B cell (primary cell): ENCODE data around the gene H6PD. TPM values are rescaled to one million over a fixed set of nuclear protein-coding genes. Genes with fewer than 3 reads are reported as not detected.
A peak's percentile ranks its signal among the peaks of the same experiment; 100 is the strongest.

Experiments
- ATAC-seq: fragments of 200-7000 bp; cut with Tn5 transposase; one replicate; pipeline ENCODE4 v1.10.0; 2021; ENCODE audit warnings: low read depth, mild to moderate bottlenecking, moderate number of reproducible peaks, moderate library complexity
- CTCF ChIA-PET: fragments of 350-600 bp; sonication (Branson Sonifier 250); formaldehyde crosslinking; loops from one replicate; lab custom pipeline; 2021; ENCODE audit warnings: antibody characterized with exemption, inconsistent platforms; lab: Charles Lee
- POLR2A ChIA-PET: fragments of 350-600 bp; sonication (Branson Sonifier 250); formaldehyde crosslinking; loops from one replicate; lab custom pipeline; 2021; ENCODE audit warnings: antibody characterized with exemption; lab: Charles Lee
- DNase-seq: peaks from one replicate; pipeline ENCODE4 v3.0.0; 2013
- H2AFZ ChIP-seq: 2 replicates; pipeline ENCODE4 v1.6.1; 2012; ENCODE audit warnings: mild to moderate bottlenecking, low read depth, low read length; ENCODE audit not compliant: insufficient read depth, poor library complexity, severe bottlenecking
- H3K27ac ChIP-seq, 2 donors: 1 replicate in 1 of 2; 2 replicates in 1 of 2; pipeline ENCODE4 v1.5.1; 2012 to 2013; ENCODE audit warnings: low read length in 2 of 2, mild to moderate bottlenecking in 2 of 2, moderate library complexity in 1 of 2
- H3K27me3 ChIP-seq, 4 experiments: fragments of 200-600 bp in 1 of 4; sonication (generic) in 1 of 4; replicated peaks in 1 of 4; 1 replicate in 2 of 4; 2 replicates in 2 of 4; pipeline versions ENCODE4 v1.6.1 to v1.7.0; 2013 to 2016; ENCODE audit warnings: low read length in 3 of 4, mild to moderate bottlenecking in 2 of 4, mixed read lengths in 1 of 4, moderate library complexity in 1 of 4; ENCODE audit not compliant: insufficient read depth in 4 of 4, control insufficient read depth in 3 of 4; ENCODE audit errors: control extremely low read depth in 1 of 4
- H3K36me3 ChIP-seq, 2 experiments: replicated peaks in 1 of 2; 1 replicate in 1 of 2; 2 replicates in 1 of 2; pipeline versions ENCODE4 v1.6.1 to v1.7.1; 2013; ENCODE audit warnings: low read length in 1 of 2; ENCODE audit not compliant: insufficient read depth in 2 of 2, control insufficient read depth in 1 of 2; ENCODE audit errors: control extremely low read depth in 1 of 2, extremely low read depth in 1 of 2
- H3K4me1 ChIP-seq, 2 donors: fragments of 200-600 bp in 1 of 2; sonication (generic) in 1 of 2; 1 replicate in 1 of 2; 2 replicates in 1 of 2; pipeline versions ENCODE4 v1.5.1 to v1.6.1; 2013 to 2017; ENCODE audit warnings: low read length in 2 of 2; ENCODE audit not compliant: control insufficient read depth in 2 of 2, insufficient read depth in 2 of 2
- H3K4me2 ChIP-seq: replicated peaks from 2 replicates; pipeline ENCODE3; 2012; ENCODE audit warnings: mild to moderate bottlenecking, low read depth, low read length; ENCODE audit not compliant: poor library complexity, severe bottlenecking
- H3K4me3 ChIP-seq, 5 experiments: fragments of 200-600 bp in 1 of 5; sonication (generic) in 1 of 5; 1 replicate in 3 of 5; 2 replicates in 2 of 5; pipeline versions ENCODE4 v1.5.1 to v1.7.0; 2011 to 2016; ENCODE audit warnings: low read length in 4 of 5, mild to moderate bottlenecking in 4 of 5, low read depth in 2 of 5, control low read depth in 1 of 5, moderate library complexity in 1 of 5; ENCODE audit not compliant: insufficient read depth in 1 of 5; ENCODE audit errors: control extremely low read depth in 1 of 5, extremely low read depth in 1 of 5
- H3K79me2 ChIP-seq: fragments of 200-600 bp; sonication (generic); one replicate; pipeline ENCODE4 v1.6.0; 2016; ENCODE audit warnings: low read length; ENCODE audit not compliant: control insufficient read depth, insufficient read depth
- H3K9ac ChIP-seq: fragments of 200-600 bp; sonication (generic); 2 replicates; pipeline ENCODE4 v1.6.1; 2017; ENCODE audit warnings: mild to moderate bottlenecking, low read length, moderate library complexity
- H3K9me3 ChIP-seq, 3 donors: one replicate each; pipeline versions ENCODE4 v1.6.1 to v1.7.1; 2013; ENCODE audit warnings: low read length in 2 of 3; ENCODE audit not compliant: control insufficient read depth in 2 of 3, insufficient read depth in 1 of 3; ENCODE audit errors: control extremely low read depth in 1 of 3
- H4K20me1 ChIP-seq: 2 replicates; pipeline ENCODE4 v1.6.0; 2012; ENCODE audit warnings: mild to moderate bottlenecking, low read length; ENCODE audit not compliant: insufficient read depth, control insufficient read depth, poor library complexity, severe bottlenecking
- H3K27ac Mint-ChIP-seq: one replicate; pipeline ENCODE4 v1.8.0; 2021; ENCODE audit warnings: mixed read lengths
- H3K27me3 Mint-ChIP-seq: one replicate; pipeline ENCODE4 v1.8.0; 2021; ENCODE audit warnings: mixed read lengths
- H3K4me1 Mint-ChIP-seq: one replicate; pipeline ENCODE4 v1.8.0; 2021; ENCODE audit warnings: mixed read lengths
- H3K4me3 Mint-ChIP-seq: one replicate; pipeline ENCODE4 v1.8.0; 2021; ENCODE audit warnings: mixed read lengths
- H3K9me3 Mint-ChIP-seq: one replicate; pipeline ENCODE4 v1.8.0; 2022; ENCODE audit warnings: mixed read lengths; ENCODE audit not compliant: insufficient read depth
- EZH2 ChIP-seq: IDR thresholded peaks from 2 replicates; pipeline ENCODE4 v1.6.1; 2012; ENCODE audit warnings: borderline replicate concordance, low read depth, mild to moderate bottlenecking, moderate library complexity, low read length; ENCODE audit not compliant: insufficient read depth, poor library complexity, severe bottlenecking
- WGBS: methylation state at CpG from one replicate; pipeline ENCODE4 v1.1.5; 2013; ENCODE audit warnings: missing lambda C conversion rate; ENCODE audit not compliant: insufficient coverage; 5-methylcytosine and 5-hydroxymethylcytosine counted together
- intact Hi-C: fragments of 100-400 bp; cut with micrococcal nuclease; formaldehyde crosslinking; loops from one replicate; pipeline ENCODE4 v1.10.0; 2022
- polyA plus RNA-seq: library from polyadenylated mRNA; depleted of rRNA; stranded (reverse); fragments of >200 nt; gene quantifications from 2 replicates; pipeline ENCODE4 v1.2.3, GENCODE V29; 2012
- total RNA-seq, 2 donors: library from RNA; stranded (reverse); fragments of 120-200 nt in 1 of 2; gene quantifications; 1 replicate in 1 of 2; 2 replicates in 1 of 2; pipeline versions ENCODE4 v1.2.3 to v1.2.4, GENCODE V29; 2013 to 2022
- TF ChIP-seq, protein P1 (sequence below): fragments of 200-600 bp; IDR thresholded peaks from one replicate; pipeline ENCODE4 v1.8.0; 2022; ENCODE audit warnings: antibody characterized with exemption, mild to moderate bottlenecking

The H6PD gene
- total and polyA plus RNA-seq, 2 donors (not counting 1 experiment from before 2014, with no cell fraction given): 11.3 to 30.2 TPM

DNA sequence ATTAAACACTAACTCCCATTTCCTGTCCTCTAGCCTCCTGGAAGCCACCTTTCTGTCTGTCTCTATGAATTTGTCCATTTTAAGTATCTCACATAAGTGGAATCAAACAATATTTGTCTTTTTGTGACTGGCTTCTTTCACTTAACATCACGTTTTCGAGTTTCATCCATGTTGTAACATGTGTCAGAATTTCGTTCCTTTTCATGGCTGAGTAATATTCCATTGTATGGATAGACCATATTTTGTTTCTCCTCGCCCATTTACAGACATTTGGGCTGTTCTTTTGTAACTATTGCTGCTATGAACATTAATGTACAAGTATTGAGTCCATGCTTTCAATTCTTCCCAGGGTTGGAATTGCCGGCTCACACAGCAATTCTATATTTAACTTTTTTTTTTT lies 15.7 kb upstream of the H6PD start:
- Mint-ChIP-seq H3K4me1 (no peaks in the 10 kb centered on the region), H3K9me3 (peaks cover 3% of the 10 kb centered on the region), H3K4me3 (no peak overlapping the region), H3K27ac (no peak overlapping the region), H3K27me3 (peaks cover 9% of the 10 kb centered on the region)
- Histone ChIP-seq H3K36me3 (no peaks in the 10 kb centered on the region), H3K9ac (no peak overlapping the region), H4K20me1 (no peaks in the 10 kb centered on the region), H3K4me1 (no peaks in the 10 kb centered on the region), H3K9me3 (no peaks in the 10 kb centered on the region), H3K27me3 (no peaks in the 10 kb centered on the region), H2AFZ (no peak overlapping the region), H3K79me2 (no peaks in the 10 kb centered on the region), H3K27ac (no peak overlapping the region), H3K4me2 (no peak overlapping the region), H3K4me3 (no peak overlapping the region)
- TF ChIP-seq, protein P1, sequence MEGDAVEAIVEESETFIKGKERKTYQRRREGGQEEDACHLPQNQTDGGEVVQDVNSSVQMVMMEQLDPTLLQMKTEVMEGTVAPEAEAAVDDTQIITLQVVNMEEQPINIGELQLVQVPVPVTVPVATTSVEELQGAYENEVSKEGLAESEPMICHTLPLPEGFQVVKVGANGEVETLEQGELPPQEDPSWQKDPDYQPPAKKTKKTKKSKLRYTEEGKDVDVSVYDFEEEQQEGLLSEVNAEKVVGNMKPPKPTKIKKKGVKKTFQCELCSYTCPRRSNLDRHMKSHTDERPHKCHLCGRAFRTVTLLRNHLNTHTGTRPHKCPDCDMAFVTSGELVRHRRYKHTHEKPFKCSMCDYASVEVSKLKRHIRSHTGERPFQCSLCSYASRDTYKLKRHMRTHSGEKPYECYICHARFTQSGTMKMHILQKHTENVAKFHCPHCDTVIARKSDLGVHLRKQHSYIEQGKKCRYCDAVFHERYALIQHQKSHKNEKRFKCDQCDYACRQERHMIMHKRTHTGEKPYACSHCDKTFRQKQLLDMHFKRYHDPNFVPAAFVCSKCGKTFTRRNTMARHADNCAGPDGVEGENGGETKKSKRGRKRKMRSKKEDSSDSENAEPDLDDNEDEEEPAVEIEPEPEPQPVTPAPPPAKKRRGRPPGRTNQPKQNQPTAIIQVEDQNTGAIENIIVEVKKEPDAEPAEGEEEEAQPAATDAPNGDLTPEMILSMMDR: no peak
- no peak for TF ChIP-seq EZH2
- intact Hi-C loops: no loop called here
- DNase-seq (no peak), ATAC-seq (no peak)
- ChIA-PET CTCF (no interaction called here), POLR2A (interaction anchor here (0.6 kb wide), 1 partner anchor 349 kb away, joined by 3 read pairs; no protein-coding TSS in a partner anchor)
- no CpG with 5 or more reads among the region's 5 CpGs for WGBS

- Histone ChIP-seq H3K9ac (no peak overlapping the region), H3K4me3 (no peak overlapping the region), H3K9me3 (peaks cover 0 to 6% (median 0%) of the 10 kb centered on the region in 3 donors), H3K4me1 (no peaks in the 10 kb centered on the region), H3K27ac (no peak overlapping the region), H3K27me3 (peaks cover 0 to 14% (median 0%) of the 10 kb centered on the region in 4 experiments), H3K4me2 (no peak overlapping the region), H3K36me3 (no peaks in the 10 kb centered on the region), H4K20me1 (no peaks in the 10 kb centered on the region), H3K79me2 (no peaks in the 10 kb centered on the region), H2AFZ (no peak overlapping the region)
- Mint-ChIP-seq H3K27me3 (peaks cover 13% of the 10 kb centered on the region), H3K9me3 (peaks cover 3% of the 10 kb centered on the region), H3K4me1 (no peaks in the 10 kb centered on the region), H3K27ac (no peak overlapping the region), H3K4me3 (no peak overlapping the region)
- POLR2A ChIA-PET: no interaction called here
- WGBS: 97% methylated on average over 14 of the region's 14 CpGs
- CTCF ChIA-PET: no interaction called here
- intact Hi-C loops: no loop called here
- no peak for TF ChIP-seq EZH2
- TF ChIP-seq, protein P1: peak; percentile 42
- DNase-seq (no peak), ATAC-seq (no peak)
Measured at GRCh38 chr1:9222846-9223625, 11.5 kb upstream of the H6PD start.
